ENCODE data around the gene PANK4. TPM values are rescaled to one million over a fixed set of nuclear protein-coding genes. Genes with fewer than 3 reads are reported as not detected.
A peak's percentile ranks its signal among the peaks of the same experiment; 100 is the strongest.

PANK4 gene
- total and polyA plus RNA-seq, 9 of the 15 experiments (the other 6 are each of a cell fraction or from before 2014, with no cell fraction given): 0.93 to 55.6 (median 31.5) TPM

GRCh38 chr1:2541619-2542245, 15.3 kb upstream of the PANK4 start (continued):
- TF ChIP-seq, protein P1, sequence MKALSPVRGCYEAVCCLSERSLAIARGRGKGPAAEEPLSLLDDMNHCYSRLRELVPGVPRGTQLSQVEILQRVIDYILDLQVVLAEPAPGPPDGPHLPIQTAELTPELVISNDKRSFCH (CRISPR knock-in tag; IDR thresholded peaks at IDR 0.05): no peak
- TF ChIP-seq, protein P1 (tag; IDR thresholded peaks at IDR 0.05): peak; percentile 84
- TF ChIP-seq ATF1 (CRISPR knock-in tag; IDR thresholded peaks at IDR 0.05) (no peak), ATF1 (tag; IDR thresholded peaks at IDR 0.05) (peak; percentile 74), RBFOX2 (IDR thresholded peaks at IDR 0.05; ENCODE audit: low read depth, low read length) (peak; percentile 74), DACH1 (IDR thresholded peaks at IDR 0.05; ENCODE audit: partially characterized antibody) (no peak), ZNF384 (IDR thresholded peaks at IDR 0.05; ENCODE audit: low read depth, low read length) (0 out of 2 replicates have a peak, but pooled peaks have one; percentile 3), FOXJ3 (CRISPR knock-in tag; IDR thresholded peaks at IDR 0.05) (no peak), CBFA2T2 (conservative IDR thresholded peaks at IDR 0.05) (0 out of 2 replicates have a peak, but pooled peaks have one; percentile 36), XRCC4 (IDR thresholded peaks at IDR 0.05; ENCODE audit: extremely low read depth, insufficient read depth, insufficient read length) (no peak), ZNF23 (CRISPR knock-in tag; IDR thresholded peaks at IDR 0.05) (no peak), SMARCA5 (IDR thresholded peaks at IDR 0.05) (peak; percentile 99), ZNF511 (CRISPR knock-in tag; IDR thresholded peaks at IDR 0.05) (0 out of 2 replicates have a peak, but pooled peaks have one; percentile 28), ZNF318 (IDR thresholded peaks at IDR 0.05; ENCODE audit: borderline replicate concordance in 1 of 2, low read depth in 1 of 2) (no peak)
- TF ChIP-seq, protein P2, sequence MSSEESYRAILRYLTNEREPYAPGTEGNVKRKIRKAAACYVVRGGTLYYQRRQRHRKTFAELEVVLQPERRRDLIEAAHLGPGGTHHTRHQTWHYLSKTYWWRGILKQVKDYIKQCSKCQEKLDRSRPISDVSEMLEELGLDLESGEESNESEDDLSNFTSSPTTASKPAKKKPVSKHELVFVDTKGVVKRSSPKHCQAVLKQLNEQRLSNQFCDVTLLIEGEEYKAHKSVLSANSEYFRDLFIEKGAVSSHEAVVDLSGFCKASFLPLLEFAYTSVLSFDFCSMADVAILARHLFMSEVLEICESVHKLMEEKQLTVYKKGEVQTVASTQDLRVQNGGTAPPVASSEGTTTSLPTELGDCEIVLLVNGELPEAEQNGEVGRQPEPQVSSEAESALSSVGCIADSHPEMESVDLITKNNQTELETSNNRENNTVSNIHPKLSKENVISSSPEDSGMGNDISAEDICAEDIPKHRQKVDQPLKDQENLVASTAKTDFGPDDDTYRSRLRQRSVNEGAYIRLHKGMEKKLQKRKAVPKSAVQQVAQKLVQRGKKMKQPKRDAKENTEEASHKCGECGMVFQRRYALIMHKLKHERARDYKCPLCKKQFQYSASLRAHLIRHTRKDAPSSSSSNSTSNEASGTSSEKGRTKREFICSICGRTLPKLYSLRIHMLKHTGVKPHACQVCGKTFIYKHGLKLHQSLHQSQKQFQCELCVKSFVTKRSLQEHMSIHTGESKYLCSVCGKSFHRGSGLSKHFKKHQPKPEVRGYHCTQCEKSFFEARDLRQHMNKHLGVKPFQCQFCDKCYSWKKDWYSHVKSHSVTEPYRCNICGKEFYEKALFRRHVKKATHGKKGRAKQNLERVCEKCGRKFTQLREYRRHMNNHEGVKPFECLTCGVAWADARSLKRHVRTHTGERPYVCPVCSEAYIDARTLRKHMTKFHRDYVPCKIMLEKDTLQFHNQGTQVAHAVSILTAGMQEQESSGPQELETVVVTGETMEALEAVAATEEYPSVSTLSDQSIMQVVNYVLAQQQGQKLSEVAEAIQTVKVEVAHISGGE (CRISPR knock-in tag; IDR thresholded peaks at IDR 0.05): 0 out of 6 replicates have a peak, but pooled peaks of 1 of the 3 experiments have one; percentile 29
